H9 (cell line): ENCODE results near the gene ADAM22. TPM values are rescaled to one million over a fixed set of nuclear protein-coding genes. Genes with fewer than 3 reads are reported as not detected.

Source experiments
- DNase-seq: peaks from one replicate; pipeline ENCODE4 v3.0.0-alpha.2; 2017
- H2AFZ ChIP-seq: one replicate; pipeline ENCODE4 v1.6.1; 2013; ENCODE audit warnings: mild to moderate bottlenecking, low read length, control low read depth, moderate library complexity
- H2AK5ac ChIP-seq: 2 replicates; pipeline ENCODE4 v1.6.1; 2013; ENCODE audit warnings: low read length, control low read depth, mixed read lengths; ENCODE audit not compliant: insufficient read length
- H2BK120ac ChIP-seq: one replicate; pipeline ENCODE4 v1.6.1; 2013; ENCODE audit warnings: low read depth, mild to moderate bottlenecking, low read length, control low read depth, inconsistent platforms; ENCODE audit not compliant: poor library complexity, severe bottlenecking
- H2BK12ac ChIP-seq: 2 replicates; pipeline ENCODE4 v1.6.1; 2013; ENCODE audit warnings: low read length, control low read depth, mixed read lengths, low read depth; ENCODE audit not compliant: insufficient read length
- H2BK15ac ChIP-seq: 2 replicates; pipeline ENCODE4 v1.6.1; 2013; ENCODE audit warnings: low read depth, low read length, control low read depth
- H2BK20ac ChIP-seq: one replicate; pipeline ENCODE4 v1.6.1; 2013; ENCODE audit warnings: low read depth, mild to moderate bottlenecking, low read length, control low read depth, inconsistent platforms; ENCODE audit not compliant: poor library complexity, severe bottlenecking
- H2BK5ac ChIP-seq: 2 replicates; pipeline ENCODE4 v1.6.1; 2013; ENCODE audit warnings: low read length, control low read depth, mixed read lengths; ENCODE audit not compliant: insufficient read length
- H3K14ac ChIP-seq: 2 replicates; pipeline ENCODE4 v1.6.1; 2013; ENCODE audit warnings: low read length, control low read depth; ENCODE audit not compliant: insufficient read depth
- H3K18ac ChIP-seq: 2 replicates; pipeline ENCODE4 v1.6.1; 2013; ENCODE audit warnings: low read depth, mild to moderate bottlenecking, mixed read lengths, low read length, control low read depth; ENCODE audit not compliant: insufficient read length
- H3K23ac ChIP-seq: 2 replicates; pipeline ENCODE4 v1.6.1; 2013; ENCODE audit warnings: low read length, control low read depth, mixed read lengths, low read depth; ENCODE audit not compliant: insufficient read length
- H3K23me2 ChIP-seq: 2 replicates; pipeline ENCODE4 v1.6.1; 2013; ENCODE audit warnings: low read depth, mild to moderate bottlenecking, mixed read lengths, low read length, control low read depth; ENCODE audit not compliant: insufficient read length, poor library complexity, severe bottlenecking
- H3K27ac ChIP-seq: 2 replicates; pipeline ENCODE4 v1.5.1; 2013; ENCODE audit warnings: low read length, control low read depth, mixed read lengths, low read depth; ENCODE audit not compliant: insufficient read length
- H3K27me3 ChIP-seq: 2 replicates; pipeline ENCODE4 v1.6.1; 2013; ENCODE audit warnings: low read length, control low read depth, inconsistent platforms; ENCODE audit not compliant: insufficient read depth
- H3K4ac ChIP-seq: 2 replicates; pipeline ENCODE4 v1.6.1; 2013; ENCODE audit warnings: low read depth, mild to moderate bottlenecking, control low read depth, inconsistent platforms, low read length, moderate library complexity
- H3K4me1 ChIP-seq: 2 replicates; pipeline ENCODE4 v1.6.1; 2013; ENCODE audit warnings: low read length, control low read depth, inconsistent platforms; ENCODE audit not compliant: insufficient read depth
- H3K4me2 ChIP-seq: 2 replicates; pipeline ENCODE4 v1.6.1; 2013; ENCODE audit warnings: low read length, control low read depth, mixed read lengths; ENCODE audit not compliant: insufficient read length, insufficient read depth
- H3K56ac ChIP-seq: 2 replicates; pipeline ENCODE4 v1.6.1; 2013; ENCODE audit warnings: low read depth, mild to moderate bottlenecking, mixed read lengths, low read length, control low read depth; ENCODE audit not compliant: insufficient read length
- H3K79me1 ChIP-seq: 2 replicates; pipeline ENCODE4 v1.6.1; 2013; ENCODE audit warnings: low read depth, mild to moderate bottlenecking, moderate library complexity, low read length, control low read depth, inconsistent platforms; ENCODE audit not compliant: insufficient read depth, poor library complexity, severe bottlenecking
- H3K79me2 ChIP-seq: 2 replicates; pipeline ENCODE4 v1.6.1; 2013; ENCODE audit warnings: low read length, control low read depth, inconsistent platforms; ENCODE audit not compliant: insufficient read depth
- H3K9ac ChIP-seq: 2 replicates; pipeline ENCODE4 v1.6.1; 2013; ENCODE audit warnings: low read length, control low read depth, mixed read lengths; ENCODE audit not compliant: insufficient read length; ENCODE audit errors: extremely low read depth
- H3K9me3 ChIP-seq: one replicate; pipeline ENCODE4 v1.6.1; 2013; ENCODE audit warnings: low read depth, low read length, inconsistent platforms; ENCODE audit not compliant: control insufficient read depth
- H3T11ph ChIP-seq: one replicate; pipeline ENCODE4 v1.6.1; 2013; ENCODE audit warnings: mild to moderate bottlenecking, low read length, control low read depth, inconsistent platforms
- H4K20me1 ChIP-seq: one replicate; pipeline ENCODE4 v1.6.1; 2013; ENCODE audit not compliant: control insufficient read depth, insufficient read length, insufficient read depth
- H4K5ac ChIP-seq: 2 replicates; pipeline ENCODE4 v1.6.1; 2013; ENCODE audit warnings: low read depth, mild to moderate bottlenecking, mixed read lengths, low read length, control low read depth; ENCODE audit not compliant: insufficient read length
- H4K8ac ChIP-seq: replicated peaks from 2 replicates; pipeline ENCODE4 v1.6.1; 2013; ENCODE audit warnings: low read length, control low read depth, mixed read lengths, low read depth; ENCODE audit not compliant: insufficient read length
- H4K91ac ChIP-seq: 2 replicates; pipeline ENCODE4 v1.6.1; 2013; ENCODE audit warnings: low read depth, mild to moderate bottlenecking, moderate library complexity, mixed read lengths, low read length, control low read depth; ENCODE audit not compliant: insufficient read length
- H3K27ac Mint-ChIP-seq, 3 experiments: 2 replicates in 2 of 3; 3 replicates in 1 of 3; pipeline ENCODE4 v1.8.0; 2020 to 2021; ENCODE audit warnings: mixed read lengths in 3 of 3, mild to moderate bottlenecking in 1 of 3, moderate library complexity in 1 of 3
- H3K27me3 Mint-ChIP-seq: 2 replicates; pipeline ENCODE4 v1.8.0; 2021; ENCODE audit warnings: low read depth, mild to moderate bottlenecking, moderate library complexity, mixed read lengths
- H3K36me3 Mint-ChIP-seq, 3 experiments: 2 replicates in 2 of 3; 3 replicates in 1 of 3; pipeline ENCODE4 v1.8.0; 2020 to 2021; ENCODE audit warnings: low read depth in 3 of 3, mixed read lengths in 3 of 3; ENCODE audit not compliant: insufficient read depth in 1 of 3
- H3K4me1 Mint-ChIP-seq, 2 experiments: 2 replicates each; pipeline ENCODE4 v1.8.0; 2020; ENCODE audit warnings: mixed read lengths in 2 of 2
- H3K4me3 Mint-ChIP-seq, 2 experiments: 2 replicates in 1 of 2; 3 replicates in 1 of 2; pipeline ENCODE4 v1.8.0; 2020 to 2021; ENCODE audit warnings: mild to moderate bottlenecking in 2 of 2, mixed read lengths in 2 of 2, moderate library complexity in 1 of 2
- H3K9me3 Mint-ChIP-seq, 2 experiments: 2 replicates in 1 of 2; 3 replicates in 1 of 2; pipeline ENCODE4 v1.8.0; 2020; ENCODE audit warnings: mild to moderate bottlenecking in 2 of 2, mixed read lengths in 2 of 2, moderate library complexity in 1 of 2
- CTCF ChIP-seq: fragments of 200-600 bp; sonication (generic); conservative IDR thresholded peaks from 3 replicates; pipeline ENCODE4 v1.8.0; 2021; ENCODE audit warnings: antibody characterized with exemption, mild to moderate bottlenecking
- total RNA-seq: library from RNA; stranded (reverse); gene quantifications from 2 replicates; pipeline ENCODE4 v1.2.1, GENCODE V29; 2021

ADAM22 gene
- total RNA-seq, 1 experiment from 2014 or later, result 8.7 TPM

- Histone ChIP-seq H2BK12ac (no peak overlapping the region), H3T11ph (no peak overlapping the region), H2BK120ac (no peak overlapping the region), H3K4me1 (peaks cover 6% of the 10 kb centered on the region), H3K56ac (no peak overlapping the region), H2BK15ac (no peak overlapping the region), H3K23me2 (peaks cover 15% of the 10 kb centered on the region), H3K18ac (no peak overlapping the region), H2BK5ac (no peak overlapping the region), H4K5ac (no peak overlapping the region), H4K8ac (no peak overlapping the region), H2BK20ac (no peak overlapping the region), H2AK5ac (no peak overlapping the region), H3K23ac (no peak overlapping the region), H3K9me3 (no peaks in the 10 kb centered on the region), H3K27ac (no peak overlapping the region), H4K20me1 (no peaks in the 10 kb centered on the region), H2AFZ (no peak overlapping the region), H3K14ac (no peak overlapping the region), H3K79me2 (peaks cover 2% of the 10 kb centered on the region; the same call in 1 of the 2 replicates), H3K79me1 (no peaks in the 10 kb centered on the region), H3K9ac (no peak overlapping the region), H3K4me2 (no peak overlapping the region), H3K4ac (no peak overlapping the region), H4K91ac (no peak overlapping the region), H3K27me3 (no peaks in the 10 kb centered on the region)
- peaks cover 15 to 33% (median 28%) of the 10 kb centered on the region in 3 experiments; a peak in 6 of 7 replicates for H3K36me3 Mint-ChIP-seq
- DNase-seq, result no peak
- H3K27ac Mint-ChIP-seq, result peak overlapping the region in 2 of 3 experiments; percentile 72 to 76; a peak in 2 of 7 replicates
- no peaks in the 10 kb centered on the region; the same call in 1 of the 2 replicates for H3K27me3 Mint-ChIP-seq
- H3K4me1 Mint-ChIP-seq, result peaks cover 44 to 52% of the 10 kb centered on the region in 2 experiments
- H3K4me3 Mint-ChIP-seq, result no peak overlapping the region
- TF ChIP-seq CTCF, result no peak
- no peaks in the 10 kb centered on the region; a peak in 1 of 5 replicates for H3K9me3 Mint-ChIP-seq
These were observed 282.2 kb downstream of the ADAM22 start for GRCh38 chr7:88216276-88216675.
